ENCODE measurements around the gene TDP1. TPM values are rescaled to one million over a fixed set of nuclear protein-coding genes. Genes with fewer than 3 reads are reported as not detected.

Gene TDP1
- total and polyA plus RNA-seq, 3 donors from 2014 or later, result 37.0 to 55.2 (median 43.1) TPM

- TF ChIP-seq CTCF (IDR thresholded peaks at IDR 0.05) (no peak), POLR2A (IDR thresholded peaks at IDR 0.05) (no peak)
- DNase-seq, result no peak
- H3K36me3 ChIP-seq (ENCODE audit: low read depth, missing control alignments), result no peaks in the 10 kb centered on the region
- no peak overlapping the region for H3K27ac ChIP-seq
- H3K4me1 ChIP-seq, result no peaks in the 10 kb centered on the region
- H3K27me3 ChIP-seq, result no peaks in the 10 kb centered on the region
- H3K4me3 ChIP-seq, result no peak overlapping the region
- WGBS, 2 donors, result 78 to 90% methylated on average over 13 of the region's 13 CpGs
- H3K9me3 ChIP-seq, result no peaks in the 10 kb centered on the region
- intact Hi-C loops (cut with DNase I; ENCODE audit: low total_unique reads), result no loop called here
These were observed 28.4 kb upstream of the TDP1 start for GRCh38 chr14:89927186-89927865.

GRCh38 chr14:89933002-89933401, 22.7 kb upstream of the TDP1 start:
- TF ChIP-seq CTCF (IDR thresholded peaks at IDR 0.05) (no peak), POLR2A (IDR thresholded peaks at IDR 0.05) (no peak)
- WGBS, 2 donors, result 76 to 79% methylated on average over 6 of the region's 6 CpGs
- intact Hi-C loops (cut with DNase I; ENCODE audit: low total_unique reads), result no loop called here
- Histone ChIP-seq H3K4me3 (no peak overlapping the region), H3K27me3 (no peaks in the 10 kb centered on the region), H3K4me1 (no peaks in the 10 kb centered on the region), H3K36me3 (ENCODE audit: low read depth, missing control alignments) (no peaks in the 10 kb centered on the region), H3K9me3 (no peaks in the 10 kb centered on the region), H3K27ac (no peak overlapping the region)
- no peak for DNase-seq

GRCh38 chr14:89936654-89937185, 19.0 kb upstream of the TDP1 start:
- Histone ChIP-seq H3K9me3 (no peaks in the 10 kb centered on the region), H3K27me3 (no peaks in the 10 kb centered on the region), H3K36me3 (ENCODE audit: low read depth, missing control alignments) (no peaks in the 10 kb centered on the region), H3K4me3 (no peak overlapping the region), H3K27ac (no peak overlapping the region), H3K4me1 (no peaks in the 10 kb centered on the region)
- TF ChIP-seq CTCF (IDR thresholded peaks at IDR 0.05), result no peak
- no peak for TF ChIP-seq POLR2A (IDR thresholded peaks at IDR 0.05)
- WGBS, 2 donors, result 56 to 72% methylated on average over 3 of the region's 3 CpGs
- intact Hi-C loops (cut with DNase I; ENCODE audit: low total_unique reads), result no loop called here
- no peak for DNase-seq

GRCh38 chr14:89941830-89942377, 13.8 kb upstream of the TDP1 start:
- DNase-seq, result no peak
- Histone ChIP-seq H3K27me3 (no peaks in the 10 kb centered on the region), H3K4me1 (no peaks in the 10 kb centered on the region), H3K9me3 (no peaks in the 10 kb centered on the region), H3K4me3 (no peak overlapping the region), H3K36me3 (ENCODE audit: low read depth, missing control alignments) (no peaks in the 10 kb centered on the region), H3K27ac (no peak overlapping the region)
- TF ChIP-seq CTCF (IDR thresholded peaks at IDR 0.05) (no peak), POLR2A (IDR thresholded peaks at IDR 0.05) (no peak)
- 76 to 80% methylated on average over 2 of the region's 2 CpGs for WGBS, 2 donors
- intact Hi-C loops (cut with DNase I; ENCODE audit: low total_unique reads), result no loop called here

GRCh38 chr14:89947344-89947743, 8.4 kb upstream of the TDP1 start:
- no peaks in the 10 kb centered on the region for H3K9me3 ChIP-seq
- intact Hi-C loops (cut with DNase I; ENCODE audit: low total_unique reads), result no loop called here
- no peaks in the 10 kb centered on the region for H3K27me3 ChIP-seq

More at GRCh38 chr14:89947344-89947743, 8.4 kb upstream of the TDP1 start:
- H3K27ac ChIP-seq, result no peak overlapping the region
- DNase-seq, result no peak
- no peaks in the 10 kb centered on the region for H3K36me3 ChIP-seq (ENCODE audit: low read depth, missing control alignments)
- no peak overlapping the region for H3K4me3 ChIP-seq
- no peaks in the 10 kb centered on the region for H3K4me1 ChIP-seq
- TF ChIP-seq CTCF (IDR thresholded peaks at IDR 0.05), result no peak
- TF ChIP-seq POLR2A (IDR thresholded peaks at IDR 0.05), result no peak
